CD14-positive monocyte (primary cell): Measurements from ENCODE around the gene YKT6. TPM values are rescaled to one million over a fixed set of nuclear protein-coding genes. Genes with fewer than 3 reads are reported as not detected.
"Not testable (repeated sequence)": the region's sequence is repeated elsewhere in the genome, so short reads cannot be mapped to it uniquely, and the experiment has no call there.

Experiments used
- DNase-seq, 3 donors: peaks; one replicate each; pipeline ENCODE4 v3.0.0-alpha.2; 2011 to 2022
- H2AFZ ChIP-seq: 2 replicates; pipeline ENCODE4 v1.6.0; 2012; ENCODE audit warnings: mild to moderate bottlenecking, low read depth, low read length, inconsistent platforms; ENCODE audit not compliant: insufficient read depth, poor library complexity, severe bottlenecking
- H3K27ac ChIP-seq, 2 donors: 1 replicate in 1 of 2; 2 replicates in 1 of 2; pipeline ENCODE4 v1.5.1; 2012 to 2013; ENCODE audit warnings: low read length in 2 of 2, control low read depth in 1 of 2, inconsistent platforms in 1 of 2, low read depth in 1 of 2, mild to moderate bottlenecking in 1 of 2
- H3K27me3 ChIP-seq, 2 donors: one replicate each; pipeline versions ENCODE4 v1.6.0 to v1.6.1; 2011 to 2013; ENCODE audit warnings: low read length in 2 of 2; ENCODE audit not compliant: control insufficient read depth in 2 of 2, insufficient read depth in 2 of 2
- H3K36me3 ChIP-seq, 2 donors: replicated peaks in 1 of 2; 1 replicate in 1 of 2; 2 replicates in 1 of 2; pipeline versions ENCODE4 v1.5.1 to v1.6.1; 2012 to 2013; ENCODE audit warnings: low read length in 2 of 2, control low read depth in 1 of 2, inconsistent platforms in 1 of 2, mild to moderate bottlenecking in 1 of 2; ENCODE audit not compliant: insufficient read depth in 2 of 2, control insufficient read depth in 1 of 2
- H3K4me1 ChIP-seq, 2 donors: 1 replicate in 1 of 2; 2 replicates in 1 of 2; pipeline versions ENCODE4 v1.5.1 to v1.6.1; 2012 to 2013; ENCODE audit warnings: low read length in 2 of 2, control low read depth in 1 of 2, inconsistent platforms in 1 of 2, mild to moderate bottlenecking in 1 of 2, moderate library complexity in 1 of 2; ENCODE audit not compliant: insufficient read depth in 2 of 2, control insufficient read depth in 1 of 2
- H3K4me2 ChIP-seq: replicated peaks from 2 replicates; pipeline ENCODE3; 2012; ENCODE audit warnings: low read length, moderate library complexity, mild to moderate bottlenecking; ENCODE audit not compliant: poor library complexity, severe bottlenecking; ENCODE audit errors: extremely low read depth
- H3K4me3 ChIP-seq, 3 experiments: fragments of 200-600 bp in 1 of 3; sonication (generic) in 1 of 3; replicated peaks in 1 of 3; 1 replicate in 2 of 3; 2 replicates in 1 of 3; pipeline ENCODE4 v1.5.1; 2011 to 2013; ENCODE audit warnings: low read length in 3 of 3, mild to moderate bottlenecking in 3 of 3, control low read depth in 2 of 3, low read depth in 2 of 3, inconsistent platforms in 1 of 3, moderate library complexity in 1 of 3
- H3K79me2 ChIP-seq: 2 replicates; pipeline ENCODE4 v1.6.0; 2012; ENCODE audit warnings: mild to moderate bottlenecking, control low read depth, inconsistent platforms, low read length, moderate library complexity; ENCODE audit not compliant: insufficient read depth
- H3K9ac ChIP-seq: 2 replicates; pipeline ENCODE4 v1.6.0; 2017; ENCODE audit warnings: low read length, mild to moderate bottlenecking; ENCODE audit not compliant: insufficient read depth, poor library complexity, severe bottlenecking
- H3K9me3 ChIP-seq, 2 donors: replicated peaks in 1 of 2; 1 replicate in 1 of 2; 2 replicates in 1 of 2; pipeline versions ENCODE4 v1.5.1 to v1.6.1; 2012 to 2013; ENCODE audit warnings: low read length in 2 of 2, control low read depth in 1 of 2; ENCODE audit not compliant: control insufficient read depth in 1 of 2, insufficient read depth in 1 of 2
- H4K20me1 ChIP-seq: 2 replicates; pipeline ENCODE4 v1.6.0; 2012; ENCODE audit warnings: mild to moderate bottlenecking, low read length, control low read depth, moderate library complexity; ENCODE audit not compliant: insufficient read depth
- H3K27ac Mint-ChIP-seq, 7 donors: one replicate each; pipeline ENCODE4 v1.8.0; 2020; ENCODE audit warnings: mild to moderate bottlenecking in 7 of 7, mixed read lengths in 7 of 7, moderate library complexity in 6 of 7, inconsistent platforms in 2 of 7
- H3K27me3 Mint-ChIP-seq, 3 donors: one replicate each; pipeline ENCODE4 v1.8.0; 2021 to 2022; ENCODE audit warnings: low read depth in 3 of 3, mild to moderate bottlenecking in 3 of 3, mixed read lengths in 3 of 3, moderate library complexity in 3 of 3, inconsistent platforms in 1 of 3
- H3K36me3 Mint-ChIP-seq, 2 donors: one replicate each; pipeline ENCODE4 v1.8.0; 2020; ENCODE audit warnings: mixed read lengths in 2 of 2, inconsistent platforms in 1 of 2, mild to moderate bottlenecking in 1 of 2
- H3K4me1 Mint-ChIP-seq: one replicate; pipeline ENCODE4 v1.8.0; 2020; ENCODE audit warnings: mild to moderate bottlenecking, mixed read lengths
- H3K4me3 Mint-ChIP-seq, 2 donors: one replicate each; pipeline ENCODE4 v1.8.0; 2020; ENCODE audit warnings: mild to moderate bottlenecking in 2 of 2, mixed read lengths in 2 of 2, moderate library complexity in 1 of 2
- H3K9me3 Mint-ChIP-seq, 7 donors: one replicate each; pipeline ENCODE4 v1.8.0; 2020 to 2022; ENCODE audit warnings: mixed read lengths in 7 of 7, mild to moderate bottlenecking in 6 of 7, moderate library complexity in 6 of 7, inconsistent platforms in 2 of 7
- CTCF ChIP-seq: fragments of 200-600 bp; IDR thresholded peaks from one replicate; pipeline ENCODE4 v1.8.0; 2022; ENCODE audit warnings: antibody characterized with exemption, mild to moderate bottlenecking
- WGBS: methylation state at CpG from one replicate; pipeline ENCODE4 v1.1.5; 2013; ENCODE audit warnings: missing lambda C conversion rate; ENCODE audit not compliant: insufficient coverage; 5-methylcytosine and 5-hydroxymethylcytosine counted together
- intact Hi-C, 2 donors: fragments of 100-400 bp; cut with micrococcal nuclease; formaldehyde crosslinking; loops; one replicate each; pipeline versions ENCODE4 v1.15.0 to v1.15.1; 2023
- polyA plus RNA-seq, 3 donors: library from polyadenylated mRNA; depleted of rRNA in 1 of 3; unstranded in 2 of 3; stranded (reverse) in 1 of 3; fragments of 300-500 nt in 2 of 3; fragments of >200 nt in 1 of 3; fragmentation: Illumina TruSeq in 2 of 3; gene quantifications; 1 replicate in 2 of 3; 2 replicates in 1 of 3; pipeline ENCODE4 v1.2.3, GENCODE V29; 2012 to 2021

The YKT6 gene
- polyA plus RNA-seq, 3 donors = 26.4 to 45.7 (median 35.2) TPM

- no peak overlapping the region for H3K4me2 ChIP-seq
- intact Hi-C loops = loop anchor here in 1 of 2 donors (10.0 kb wide), 1 partner anchor 63 kb away; no protein-coding TSS in a partner anchor
- DNase-seq = no peak
- H3K27me3 ChIP-seq = no peaks in the 10 kb centered on the region
- peaks cover 0 to 2% of the 10 kb centered on the region in 2 donors for H3K9me3 ChIP-seq
- H3K4me3 ChIP-seq = no peak overlapping the region
- TF ChIP-seq CTCF = no peak
- WGBS = 84% methylated on average over 7 of the region's 7 CpGs
- peaks cover 0 to 15% (median 7%) of the 10 kb centered on the region in 7 donors for H3K9me3 Mint-ChIP-seq
- H3K4me1 ChIP-seq = peaks cover 12 to 13% of the 10 kb centered on the region in 2 donors
- H3K27ac Mint-ChIP-seq = no peak overlapping the region
- H2AFZ ChIP-seq = no peak overlapping the region
- no peaks in the 10 kb centered on the region for H3K36me3 Mint-ChIP-seq
- peaks cover 12% of the 10 kb centered on the region for H3K4me1 Mint-ChIP-seq
- H3K4me3 Mint-ChIP-seq = no peak overlapping the region
- peaks cover 2 to 9% (median 8%) of the 10 kb centered on the region in 3 donors for H3K27me3 Mint-ChIP-seq
- H3K36me3 ChIP-seq = no peaks in the 10 kb centered on the region
- peaks cover 10% of the 10 kb centered on the region for H4K20me1 ChIP-seq
- H3K9ac ChIP-seq = no peak overlapping the region
- peaks cover 19% of the 10 kb centered on the region for H3K79me2 ChIP-seq
- H3K27ac ChIP-seq = no peak overlapping the region
These were observed 3.3 kb upstream of the YKT6 start for GRCh38 chr7:44197474-44197873.

- Histone ChIP-seq H3K79me2 (peaks cover 37% of the 10 kb centered on the region), H3K36me3 (peaks cover 14 to 18% of the 10 kb centered on the region in 2 donors), H3K4me1 (peaks cover 12 to 15% of the 10 kb centered on the region in 2 donors), H3K4me2 (peak overlapping the region; percentile 74), H4K20me1 (peaks cover 33% of the 10 kb centered on the region)
- H3K9me3 ChIP-seq, H3K9ac ChIP-seq, H3K9me3 Mint-ChIP-seq, H3K27ac ChIP-seq, H3K27me3 Mint-ChIP-seq, H2AFZ ChIP-seq, H3K4me3 ChIP-seq, DNase-seq, H3K27me3 ChIP-seq, intact Hi-C loops, H3K27ac Mint-ChIP-seq: not testable (repeated sequence)
- Mint-ChIP-seq H3K4me3 (peak overlapping the region in 1 of 2 donors; percentile 12), H3K36me3 (peaks cover 13 to 19% of the 10 kb centered on the region in 2 donors), H3K4me1 (peaks cover 19% of the 10 kb centered on the region)
- no CpG with 5 or more reads among the region's 3 CpGs for WGBS
These were observed 615 bp upstream of the YKT6 start for GRCh38 chr7:44200163-44200562.
